ENCODE results near the gene LSAMP. TPM values are rescaled to one million over a fixed set of nuclear protein-coding genes. Genes with fewer than 3 reads are reported as not detected.

LSAMP gene
- total RNA-seq, 1 donor from 2014 or later = 24.6 TPM

DNA sequence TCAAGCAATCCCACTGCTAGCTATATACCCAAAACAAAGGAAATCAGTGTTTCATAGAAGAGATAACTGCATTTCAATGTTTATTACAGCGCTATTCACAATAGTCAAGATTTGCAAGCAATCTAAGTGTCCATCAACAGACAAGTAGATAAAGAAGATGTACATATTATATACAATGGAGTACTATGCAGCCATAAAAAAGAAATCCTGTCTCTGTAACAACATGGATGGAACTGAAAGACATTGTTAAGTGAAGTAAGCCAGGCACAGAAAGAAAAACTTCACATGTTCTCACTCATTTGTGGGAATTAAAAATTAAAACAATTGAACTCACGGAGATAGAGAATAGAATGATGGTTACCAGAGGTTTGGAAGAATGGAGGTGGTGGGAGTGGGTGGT lies 89.2 kb downstream of the LSAMP start:
- H3K4me1 ChIP-seq = no peaks in the 10 kb centered on the region
- intact Hi-C loops (cut with DNase I) = no loop called here
- TF ChIP-seq, protein P1, sequence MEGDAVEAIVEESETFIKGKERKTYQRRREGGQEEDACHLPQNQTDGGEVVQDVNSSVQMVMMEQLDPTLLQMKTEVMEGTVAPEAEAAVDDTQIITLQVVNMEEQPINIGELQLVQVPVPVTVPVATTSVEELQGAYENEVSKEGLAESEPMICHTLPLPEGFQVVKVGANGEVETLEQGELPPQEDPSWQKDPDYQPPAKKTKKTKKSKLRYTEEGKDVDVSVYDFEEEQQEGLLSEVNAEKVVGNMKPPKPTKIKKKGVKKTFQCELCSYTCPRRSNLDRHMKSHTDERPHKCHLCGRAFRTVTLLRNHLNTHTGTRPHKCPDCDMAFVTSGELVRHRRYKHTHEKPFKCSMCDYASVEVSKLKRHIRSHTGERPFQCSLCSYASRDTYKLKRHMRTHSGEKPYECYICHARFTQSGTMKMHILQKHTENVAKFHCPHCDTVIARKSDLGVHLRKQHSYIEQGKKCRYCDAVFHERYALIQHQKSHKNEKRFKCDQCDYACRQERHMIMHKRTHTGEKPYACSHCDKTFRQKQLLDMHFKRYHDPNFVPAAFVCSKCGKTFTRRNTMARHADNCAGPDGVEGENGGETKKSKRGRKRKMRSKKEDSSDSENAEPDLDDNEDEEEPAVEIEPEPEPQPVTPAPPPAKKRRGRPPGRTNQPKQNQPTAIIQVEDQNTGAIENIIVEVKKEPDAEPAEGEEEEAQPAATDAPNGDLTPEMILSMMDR (IDR thresholded peaks at IDR 0.05) = no peak
- no peaks in the 10 kb centered on the region for H3K27me3 ChIP-seq
- no peaks in the 10 kb centered on the region for H3K36me3 ChIP-seq
- H3K27ac ChIP-seq = no peak overlapping the region
- H3K9me3 ChIP-seq = no peaks in the 10 kb centered on the region
- no peak overlapping the region for H3K4me3 ChIP-seq
- DNase-seq (no peak), ATAC-seq (no peak)

DNA sequence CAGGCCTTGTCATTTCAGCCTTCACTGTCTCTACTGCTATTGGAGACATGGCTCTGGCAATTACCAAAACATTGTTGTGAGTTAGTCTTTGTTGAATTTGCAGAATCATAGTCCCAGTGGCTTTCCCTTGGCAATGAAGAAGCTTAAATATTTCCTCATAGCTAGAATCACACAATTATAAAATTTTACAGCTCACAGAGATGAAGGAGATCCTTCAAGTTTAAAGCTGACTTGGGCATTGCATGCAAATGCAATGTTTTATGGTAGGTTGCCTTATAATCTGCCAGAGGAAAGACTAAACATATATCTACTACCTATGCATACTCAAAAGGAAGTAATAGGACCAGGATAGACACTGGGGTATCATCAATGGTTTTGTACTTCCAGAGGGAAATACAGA lies 90.9 kb downstream of the LSAMP start:
- DNase-seq (no peak), ATAC-seq (no peak)
- H3K27me3 ChIP-seq = no peaks in the 10 kb centered on the region
- no peak overlapping the region for H3K27ac ChIP-seq
- TF ChIP-seq, protein P1 (IDR thresholded peaks at IDR 0.05) = no peak
- intact Hi-C loops (cut with DNase I) = no loop called here
- H3K4me1 ChIP-seq = no peaks in the 10 kb centered on the region
- H3K4me3 ChIP-seq = no peak overlapping the region
- no peaks in the 10 kb centered on the region for H3K36me3 ChIP-seq
- H3K9me3 ChIP-seq = no peaks in the 10 kb centered on the region

DNA sequence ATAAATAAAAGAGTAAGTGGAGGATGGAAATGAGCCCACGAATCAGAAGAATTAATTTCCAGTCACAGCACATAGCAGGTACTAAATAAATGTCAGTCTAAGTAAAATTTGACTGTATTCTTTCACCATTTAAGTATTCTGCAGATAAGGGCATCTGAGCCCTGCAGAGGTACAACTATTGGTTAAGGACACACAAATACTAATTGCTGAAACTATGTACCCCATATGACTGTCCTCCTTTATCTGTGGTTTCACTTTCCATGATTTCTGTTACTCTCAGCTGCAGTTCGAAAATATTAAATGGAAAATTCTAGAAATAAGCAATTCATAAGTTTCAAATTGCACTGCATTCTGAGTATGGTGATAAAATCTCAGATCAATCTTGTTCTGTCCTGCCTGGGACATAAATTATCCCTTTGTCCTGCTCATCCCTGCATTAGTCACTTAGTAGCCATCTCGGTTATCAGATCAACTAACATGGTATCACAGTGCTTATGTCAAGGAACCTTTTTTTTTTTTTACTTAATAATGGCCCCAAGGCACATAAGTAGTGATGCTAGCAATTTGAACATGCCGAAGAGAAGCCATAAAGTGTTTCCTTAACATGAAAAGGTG lies 95.1 kb downstream of the LSAMP start:
- no peaks in the 10 kb centered on the region for H3K4me1 ChIP-seq
- intact Hi-C loops (cut with DNase I) = no loop called here
- TF ChIP-seq, protein P1 (IDR thresholded peaks at IDR 0.05) = no peak
- H3K27me3 ChIP-seq = no peaks in the 10 kb centered on the region
- DNase-seq (no peak), ATAC-seq (no peak)
- no peak overlapping the region for H3K27ac ChIP-seq
- H3K36me3 ChIP-seq = no peaks in the 10 kb centered on the region
- no peak overlapping the region for H3K4me3 ChIP-seq
- no peaks in the 10 kb centered on the region for H3K9me3 ChIP-seq

DNA sequence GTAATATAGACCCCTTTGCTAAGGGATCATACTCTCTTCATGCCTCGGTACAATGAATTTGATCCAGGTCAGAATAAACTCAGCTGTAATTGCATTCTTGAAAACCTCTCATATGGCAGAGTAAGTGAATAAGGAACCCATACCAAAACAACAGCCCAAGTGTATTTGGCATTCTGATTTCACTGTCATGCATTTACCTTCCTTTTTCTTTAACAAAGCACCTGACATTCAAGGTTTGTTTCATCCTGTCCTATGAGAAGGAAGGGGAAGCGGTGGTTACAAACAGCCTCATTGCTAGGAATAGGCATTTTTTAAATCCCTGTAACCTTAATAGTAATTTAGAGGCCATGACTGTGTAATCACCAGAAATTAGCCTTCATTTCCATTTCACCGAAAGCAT lies 97.1 kb downstream of the LSAMP start:
- no peaks in the 10 kb centered on the region for H3K27me3 ChIP-seq
- intact Hi-C loops (cut with DNase I) = no loop called here
- no peaks in the 10 kb centered on the region for H3K9me3 ChIP-seq
- ATAC-seq = no peak
- TF ChIP-seq, protein P1 (IDR thresholded peaks at IDR 0.05) = no peak
- no peak for DNase-seq
- no peaks in the 10 kb centered on the region for H3K36me3 ChIP-seq
- no peak overlapping the region for H3K4me3 ChIP-seq
- no peak overlapping the region for H3K27ac ChIP-seq
- no peaks in the 10 kb centered on the region for H3K4me1 ChIP-seq

DNA sequence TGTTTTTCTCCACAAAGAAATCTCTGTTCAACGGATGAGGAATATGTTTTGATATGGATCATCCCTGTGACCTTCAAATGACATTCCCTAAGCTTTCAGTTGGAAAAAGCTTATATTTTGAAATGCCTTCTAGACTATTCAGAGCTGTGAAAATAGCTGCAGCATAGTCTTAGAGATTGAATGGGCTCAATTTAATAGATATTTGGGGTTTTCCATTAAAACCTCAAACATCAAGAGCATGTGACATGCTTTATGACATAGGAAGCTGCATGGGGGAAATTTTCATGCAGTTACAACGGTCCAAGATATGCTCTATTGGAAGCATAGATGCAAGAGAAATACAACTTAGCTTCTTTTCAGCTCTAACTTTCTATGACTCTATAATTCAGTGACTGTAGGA lies 102.8 kb downstream of the LSAMP start:
- no peaks in the 10 kb centered on the region for H3K27me3 ChIP-seq
- DNase-seq (no peak), ATAC-seq (no peak)
- intact Hi-C loops (cut with DNase I) = no loop called here
- no peaks in the 10 kb centered on the region for H3K36me3 ChIP-seq
- H3K27ac ChIP-seq = no peak overlapping the region
- no peak overlapping the region for H3K4me3 ChIP-seq
- H3K9me3 ChIP-seq = no peaks in the 10 kb centered on the region
- TF ChIP-seq, protein P1 (IDR thresholded peaks at IDR 0.05) = no peak
- H3K4me1 ChIP-seq = no peaks in the 10 kb centered on the region

DNA sequence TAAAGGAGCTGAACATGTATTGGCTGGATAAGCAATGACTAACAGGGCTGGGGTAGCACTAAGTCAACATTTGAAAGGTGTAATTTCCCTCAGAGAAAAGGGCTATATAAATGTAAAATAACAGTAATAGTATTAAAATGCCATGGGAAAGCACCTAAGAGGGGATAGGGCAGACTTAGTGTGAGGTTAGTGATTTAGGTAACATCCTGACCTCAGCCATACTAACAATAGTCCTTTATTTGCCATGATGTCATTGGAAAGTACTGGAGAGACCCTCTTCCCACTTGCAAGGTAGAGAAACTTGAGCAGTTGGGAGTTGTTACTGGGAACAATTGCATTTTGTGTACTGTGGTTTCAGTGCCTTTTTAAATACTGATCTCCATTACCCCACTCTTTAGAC lies 103.4 kb downstream of the LSAMP start:
- H3K4me3 ChIP-seq = no peak overlapping the region
- TF ChIP-seq, protein P1 (IDR thresholded peaks at IDR 0.05) = no peak
- H3K9me3 ChIP-seq = no peaks in the 10 kb centered on the region
- no peak for ATAC-seq
- H3K27ac ChIP-seq = no peak overlapping the region
- no peaks in the 10 kb centered on the region for H3K4me1 ChIP-seq
- H3K36me3 ChIP-seq = no peaks in the 10 kb centered on the region
- no peaks in the 10 kb centered on the region for H3K27me3 ChIP-seq
- no peak for DNase-seq
- intact Hi-C loops (cut with DNase I) = no loop called here

Data from upper lobe of right lung (tissue), 1 donor.